DMS153 (cell line): Measurements from ENCODE around the gene TET3.

Source experiments
- DNase-seq: peaks from one replicate; lab custom pipeline; 2025; lab: John Stamatoyannopoulos, UW

The TET3 gene

GRCh38 chr2:73964223-73964622 is 20.5 kb upstream of the TET3 start:
- no peak for DNase-seq

GRCh38 chr2:73965053-73965452 is 19.7 kb upstream of the TET3 start:
- no peak for DNase-seq

GRCh38 chr2:73968357-73968937 is 16.3 kb upstream of the TET3 start:
- no peak for DNase-seq

GRCh38 chr2:73969356-73969755 is 15.4 kb upstream of the TET3 start:
- DNase-seq, result no peak

GRCh38 chr2:73970141-73970803 is 14.4 kb upstream of the TET3 start:
- DNase-seq, result no peak

GRCh38 chr2:73970850-73971471 is 13.7 kb upstream of the TET3 start:
- DNase-seq, result peak; percentile 30

GRCh38 chr2:73971722-73972121 is 13.0 kb upstream of the TET3 start:
- DNase-seq, result no peak

- DNase-seq, result no peak
These were observed 11.9 kb upstream of the TET3 start for GRCh38 chr2:73972846-73973245.

- no peak for DNase-seq
These were observed 9.0 kb upstream of the TET3 start for GRCh38 chr2:73975731-73976130.

- no peak for DNase-seq
These were observed 7.9 kb upstream of the TET3 start for GRCh38 chr2:73976803-73977202.

- DNase-seq, result no peak
These were observed 7.2 kb upstream of the TET3 start for GRCh38 chr2:73977466-73977865.

GRCh38 chr2:73979021-73979420 is 5.7 kb upstream of the TET3 start:
- no peak for DNase-seq

GRCh38 chr2:73979686-73980085 is 5.0 kb upstream of the TET3 start:
- no peak for DNase-seq

- no peak for DNase-seq
These were observed 4.1 kb upstream of the TET3 start for GRCh38 chr2:73980566-73980965.

GRCh38 chr2:73981081-73982001 is 3.4 kb upstream of the TET3 start:
- DNase-seq, result peak; percentile 33

GRCh38 chr2:73982140-73982617 is 2.5 kb upstream of the TET3 start:
- DNase-seq, result no peak

GRCh38 chr2:73983322-73984202 is 1.1 kb upstream of the TET3 start:
- peak; percentile 79 for DNase-seq

- DNase-seq, result no peak
These were observed 205 bp downstream of the TET3 start for GRCh38 chr2:73984922-73985307.

GRCh38 chr2:73985308-73986084 is 786 bp downstream of the TET3 start:
- no peak for DNase-seq

GRCh38 chr2:73986085-73986681 is 1.5 kb downstream of the TET3 start:
- DNase-seq, result no peak
